H7 (cell line): ENCODE data around the gene ERVH48-1. TPM values are rescaled to one million over a fixed set of nuclear protein-coding genes. Genes with fewer than 3 reads are reported as not detected.
"Not testable (repeated sequence)": the region's sequence is repeated elsewhere in the genome, so short reads cannot be mapped to it uniquely, and the experiment has no call there.

Experiments used
- DNase-seq: peaks from one replicate; pipeline ENCODE4 v3.0.0; 2012
- H3K27me3 ChIP-seq: 2 replicates; pipeline ENCODE4 v1.6.0; 2011; ENCODE audit warnings: mild to moderate bottlenecking, low read length; ENCODE audit not compliant: control insufficient read depth, insufficient read depth
- H3K36me3 ChIP-seq: replicated peaks from 2 replicates; pipeline ENCODE4 v1.5.1; 2011; ENCODE audit warnings: low read length; ENCODE audit not compliant: control insufficient read depth, insufficient read depth
- H3K4me3 ChIP-seq: 2 replicates; pipeline ENCODE4 v1.5.1; 2011; ENCODE audit warnings: low read depth, mild to moderate bottlenecking, control low read depth, low read length, moderate library complexity; ENCODE audit not compliant: insufficient read depth
- total RNA-seq: library from RNA; depleted of rRNA; stranded (reverse); fragments of >200 nt; shearing (Covaris generic); gene quantifications from 2 replicates; pipeline ENCODE4 v1.2.3, GENCODE V29; 2014; rRNA removed

The ERVH48-1 gene
- 42.9 and 57.1 TPM in 2 replicates for total RNA-seq

- Histone ChIP-seq H3K36me3 (peaks cover 20% of the 10 kb centered on the region), H3K27me3 (no peaks in the 10 kb centered on the region), H3K4me3 (peak within 1 kb of the TSS; percentile 64)
- DNase-seq, result peak; percentile 43
Observed at GRCh38 chr21:42925114-42925926, at the start of gene ERVH48-1. Gene ERVH48-1, minus strand, starts transcription at chr21:42925630. Its CDS starts 6,624 bp downstream, at chr21:42919006.

GRCh38 chr21:42973991-42974831, 48.8 kb upstream of the ERVH48-1 start, which contains the start of gene PKNOX1:
Gene PKNOX1, plus strand, starts transcription at chr21:42974562. Its CDS starts 29,820 bp downstream, at chr21:43004382.
- peak; percentile 100 for DNase-seq
- Histone ChIP-seq H3K27me3 (no peaks in the 10 kb centered on the region), H3K36me3 (peaks cover 8% of the 10 kb centered on the region), H3K4me3 (peak within 1 kb of the TSS; percentile 53)

- Histone ChIP-seq H3K27me3 (no peaks in the 10 kb centered on the region), H3K4me3 (peak overlapping the region; percentile 38), H3K36me3 (peaks cover 3% of the 10 kb centered on the region)
- DNase-seq, result peak; percentile 31
Observed at GRCh38 chr21:42973309-42973990, 48.0 kb upstream of the ERVH48-1 start.

- H3K27me3 ChIP-seq, result no peaks in the 10 kb centered on the region
- peak; percentile 77 for DNase-seq
- peaks cover 1% of the 10 kb centered on the region for H3K36me3 ChIP-seq
- H3K4me3 ChIP-seq, result no peak overlapping the region
Observed at GRCh38 chr21:42971897-42972275, 46.5 kb upstream of the ERVH48-1 start.

- Histone ChIP-seq H3K27me3 (no peaks in the 10 kb centered on the region), H3K36me3 (no peaks in the 10 kb centered on the region), H3K4me3 (no peak overlapping the region)
- peak; percentile 38 for DNase-seq
Observed at GRCh38 chr21:42970946-42971653, 45.7 kb upstream of the ERVH48-1 start.

- Histone ChIP-seq H3K36me3 (no peaks in the 10 kb centered on the region), H3K4me3 (no peak overlapping the region), H3K27me3 (no peaks in the 10 kb centered on the region)
- peak; percentile 3 for DNase-seq
Observed at GRCh38 chr21:42969193-42969600, 43.8 kb upstream of the ERVH48-1 start.

GRCh38 chr21:42967616-42968015, 42.2 kb upstream of the ERVH48-1 start:
- H3K27me3 ChIP-seq, H3K36me3 ChIP-seq, DNase-seq, H3K4me3 ChIP-seq: not testable (repeated sequence)

- no peaks in the 10 kb centered on the region for H3K27me3 ChIP-seq
- DNase-seq, result no peak
- no peaks in the 10 kb centered on the region for H3K36me3 ChIP-seq
- no peak overlapping the region for H3K4me3 ChIP-seq
Observed at GRCh38 chr21:42965211-42965560, 39.8 kb upstream of the ERVH48-1 start.

- Histone ChIP-seq H3K4me3 (no peak overlapping the region), H3K27me3 (no peaks in the 10 kb centered on the region), H3K36me3 (no peaks in the 10 kb centered on the region)
- peak; percentile 7 for DNase-seq
Observed at GRCh38 chr21:42964546-42965210, 39.2 kb upstream of the ERVH48-1 start.

GRCh38 chr21:42964086-42964485, 38.7 kb upstream of the ERVH48-1 start:
- no peaks in the 10 kb centered on the region for H3K36me3 ChIP-seq
- DNase-seq, result peak; percentile 27
- H3K27me3 ChIP-seq, result no peaks in the 10 kb centered on the region
- no peak overlapping the region for H3K4me3 ChIP-seq

- Histone ChIP-seq H3K4me3 (no peak overlapping the region), H3K36me3 (no peaks in the 10 kb centered on the region)
Observed at GRCh38 chr21:42962380-42963007, 37.1 kb upstream of the ERVH48-1 start.

GRCh38 chr21:42959728-42960127, 34.3 kb upstream of the ERVH48-1 start:
- peak; percentile 86 for DNase-seq
- Histone ChIP-seq H3K27me3 (no peaks in the 10 kb centered on the region), H3K4me3 (no peak overlapping the region), H3K36me3 (no peaks in the 10 kb centered on the region)

More at GRCh38 chr21:42962380-42963007, 37.1 kb upstream of the ERVH48-1 start:
- H3K27me3 ChIP-seq, result no peaks in the 10 kb centered on the region
- DNase-seq, result peak; percentile 23

GRCh38 chr21:42958122-42958521, 32.7 kb upstream of the ERVH48-1 start:
- H3K36me3 ChIP-seq, H3K4me3 ChIP-seq, H3K27me3 ChIP-seq, DNase-seq: not testable (repeated sequence)
